HepG2 (cell line): ENCODE data around the gene ADIRF. TPM values are rescaled to one million over a fixed set of nuclear protein-coding genes. Genes with fewer than 3 reads are reported as not detected.
A peak's percentile ranks its signal among the peaks of the same experiment; 100 is the strongest.

ENCODE experiments used
- ATAC-seq: fragments of 200-7000 bp; cut with Tn5 transposase; 3 replicates; pipeline ENCODE4 v1.9.1; 2020; ENCODE audit warnings: mild to moderate bottlenecking, moderate library complexity
- BruUV-seq: library from RNA; stranded (reverse); fragments of 400-500 nt; replicated peaks from 2 replicates; lab custom pipeline; 2021; lab: Mats Ljungman, UMichigan
- CTCF ChIA-PET: fragments of 300-600 bp; formaldehyde crosslinking; extraction: SDS; loops from one replicate; lab custom pipeline; 2021; ENCODE audit warnings: low total read pairs, inconsistent platforms, low intra/inter-chr PET ratio; lab: Yijun Ruan, JAX
- POLR2A ChIA-PET: fragments of 350-600 bp; sonication (Branson Sonifier 250); formaldehyde crosslinking; loops from one replicate; lab custom pipeline; 2020; ENCODE audit warnings: antibody characterized with exemption, inconsistent platforms; lab: Yijun Ruan, JAX
- DNase-seq: peaks from one replicate; pipeline ENCODE4 v3.0.0-alpha.2; 2015; ENCODE audit warnings: low spot score
- FAIRE-seq: peaks from 3 replicates; lab custom pipeline; 2011; peaks lifted over from hg19 to GRCh38; lab: Jason Lieb, UNC
- H2AFZ ChIP-seq: one replicate; pipeline ENCODE4 v1.6.1; 2011; ENCODE audit warnings: low read length, inconsistent platforms
- H3K27ac ChIP-seq: fragments of 300-600 bp; 3 replicates; pipeline ENCODE4 v1.8.0; 2011; ENCODE audit warnings: mixed run types, mild to moderate bottlenecking, mixed read lengths, low read length, inconsistent platforms; ENCODE audit not compliant: insufficient read depth; ENCODE audit errors: extremely low read length
- H3K27me3 ChIP-seq, 2 experiments: fragments of 200-600 bp in 1 of 2; 2 replicates in 1 of 2; 3 replicates in 1 of 2; pipeline versions ENCODE4 v1.6.0 to v1.8.0; 2011; ENCODE audit warnings: low read length in 2 of 2, mild to moderate bottlenecking in 2 of 2, moderate library complexity in 2 of 2, inconsistent platforms in 1 of 2; ENCODE audit not compliant: insufficient read depth in 2 of 2, control insufficient read depth in 1 of 2
- H3K36me3 ChIP-seq, 2 experiments: fragments of 200-600 bp in 1 of 2; replicated peaks in 1 of 2; 2 replicates in 1 of 2; 3 replicates in 1 of 2; pipeline versions ENCODE4 v1.5.1 to v1.8.0; 2011; ENCODE audit warnings: low read length in 2 of 2, inconsistent platforms in 1 of 2; ENCODE audit not compliant: insufficient read depth in 2 of 2, control insufficient read depth in 1 of 2
- H3K4me1 ChIP-seq: 2 replicates; pipeline ENCODE4 v1.5.1; 2012; ENCODE audit warnings: low read length, inconsistent platforms; ENCODE audit not compliant: insufficient read depth
- H3K4me2 ChIP-seq: 2 replicates; pipeline ENCODE4 v1.6.0; 2011; ENCODE audit warnings: low read depth, low read length, inconsistent platforms
- H3K4me3 ChIP-seq, 3 experiments: fragments of 200-600 bp in 1 of 3; sonication (generic), shearing (Covaris generic) in 1 of 3; replicated peaks in 1 of 3; 2 replicates each; pipeline ENCODE4 v1.5.1; 2011 to 2016; ENCODE audit warnings: low read length in 3 of 3, inconsistent platforms in 2 of 3, low read depth in 2 of 3, mild to moderate bottlenecking in 2 of 3, control low read depth in 1 of 3, mixed read lengths in 1 of 3; ENCODE audit not compliant: insufficient read depth in 1 of 3
- H3K79me2 ChIP-seq: one replicate; pipeline ENCODE4 v1.6.1; 2011; ENCODE audit warnings: low read length, inconsistent platforms; ENCODE audit not compliant: insufficient read depth
- H3K9ac ChIP-seq: 2 replicates; pipeline ENCODE4 v1.6.0; 2011; ENCODE audit warnings: mild to moderate bottlenecking, low read depth, low read length, inconsistent platforms; ENCODE audit not compliant: insufficient read depth
- H3K9me3 ChIP-seq: 2 replicates; pipeline ENCODE4 v1.5.1; 2012; ENCODE audit warnings: mild to moderate bottlenecking, low read length
- H4K20me1 ChIP-seq: 2 replicates; pipeline ENCODE4 v1.6.0; 2011; ENCODE audit warnings: inconsistent platforms, mild to moderate bottlenecking, low read length, moderate library complexity; ENCODE audit not compliant: insufficient read depth
- NCOA2 ChIP-seq: sonication (generic); formaldehyde crosslinking; IDR thresholded peaks from 2 replicates; pipeline ENCODE4 v1.8.0; 2022; ENCODE audit warnings: inconsistent platforms
- RARA ChIP-seq: IDR thresholded peaks from 2 replicates; pipeline ENCODE4 v1.6.1; 2016; ENCODE audit warnings: missing genetic modification reagents, missing compliant biosample characterization
- ZNF768 ChIP-seq: sonication (generic); formaldehyde crosslinking; IDR thresholded peaks from 2 replicates; pipeline ENCODE4 v1.4.0; 2020; ENCODE audit warnings: missing genetic modification reagents
- WGBS: methylation state at CpG from one replicate; pipeline ENCODE4 v1.1.6; 2017; ENCODE audit warnings: low lambda C conversion rate; 5-methylcytosine and 5-hydroxymethylcytosine counted together
- in situ Hi-C: cut with HindIII; loops from 2 replicates; pipeline ENCODE4 v1.10.0; 2017; ENCODE audit warnings: low pct_unique_long_range_greater_than_20kb; ENCODE audit not compliant: extremely low pct_ligation_motif_present
- intact Hi-C: fragments of 100-400 bp; cut with micrococcal nuclease; formaldehyde crosslinking; loops from one replicate; pipeline ENCODE4 v1.10.0; 2022; ENCODE audit not compliant: unreplicated experiment
- polyA plus RNA-seq, 8 experiments: library from polyadenylated mRNA; depleted of rRNA in 3 of 8; stranded (reverse) in 7 of 8; unstranded in 1 of 8; fragments of >200 nt; fragmentation: Illumina TruSeq in 4 of 8; extraction: Trizol in 4 of 8; gene quantifications; 2 replicates each; pipeline versions ENCODE4 v1.2.1 to v1.2.3, GENCODE V29; 2011 to 2016; ENCODE audit warnings: low read depth in 4 of 8, missing spikeins in 1 of 8, mixed read lengths in 1 of 8; ENCODE audit not compliant: insufficient read depth in 1 of 8
- total RNA-seq, 5 experiments: library from RNA; depleted of rRNA; stranded (reverse); fragments of >200 nt; fragmentation: Illumina TruSeq; extraction: Trizol; gene quantifications; 2 replicates each; pipeline ENCODE4 v1.2.3, GENCODE V29; 2016; ENCODE audit warnings: low read depth in 1 of 5

Gene ADIRF
- total and polyA plus RNA-seq, 2 of the 13 experiments (the other 11 are each of a cell fraction or from before 2014, with no cell fraction given): 0.13 to 0.40 TPM

DNA sequence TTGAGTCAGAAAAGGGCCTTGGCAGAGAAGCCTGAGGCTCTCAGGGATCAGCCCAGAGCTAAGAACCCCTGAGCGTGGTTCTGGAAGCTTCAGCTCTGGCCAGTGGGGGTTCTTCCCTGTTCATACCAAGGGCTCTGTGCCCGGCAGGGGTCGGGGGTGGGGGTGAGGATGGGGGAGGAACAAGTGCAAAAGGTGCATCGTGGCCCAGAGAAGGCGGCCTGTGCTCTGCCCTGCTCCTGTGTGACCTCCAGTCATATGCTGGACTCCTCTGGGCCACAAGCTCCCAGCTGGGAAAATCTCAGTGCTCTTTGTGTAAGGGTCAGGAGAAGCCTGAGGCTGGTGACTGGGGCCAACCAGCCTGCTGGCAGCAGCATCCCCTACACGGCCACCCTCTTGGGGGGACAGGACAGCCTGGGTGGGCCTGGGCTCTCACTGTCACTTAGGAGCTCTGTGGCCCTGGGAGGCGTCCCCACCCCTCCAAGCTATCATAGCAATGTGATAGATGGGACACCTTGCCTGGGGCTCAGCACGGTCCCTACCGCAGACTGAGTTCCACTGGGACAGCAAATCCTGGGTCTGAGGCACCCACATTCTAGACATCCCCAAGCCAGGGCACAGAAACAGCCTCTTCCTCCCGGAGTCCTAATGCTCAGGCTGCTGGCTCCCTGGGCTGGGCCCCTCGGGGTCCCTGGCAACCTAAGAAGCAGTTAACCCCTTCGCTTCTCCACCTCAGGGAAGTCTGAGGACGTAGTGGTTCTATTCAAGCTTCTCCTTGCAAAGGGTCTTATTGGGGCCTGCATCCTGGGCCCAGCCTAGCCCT is 13.4 kb upstream of the ADIRF start:
- no peak for DNase-seq
- Histone ChIP-seq H3K36me3 (no peaks in the 10 kb centered on the region), H3K4me1 (peaks cover 46% of the 10 kb centered on the region), H3K4me2 (peak overlapping the region; percentile 42; the same call in 1 of the 2 replicates), H2AFZ (no peak overlapping the region), H3K79me2 (no peaks in the 10 kb centered on the region), H3K9me3 (no peaks in the 10 kb centered on the region), H3K27me3 (peaks cover 5 to 54% of the 10 kb centered on the region in 2 experiments), H3K27ac (no peak overlapping the region), H4K20me1 (no peaks in the 10 kb centered on the region)
- no peak for FAIRE-seq
- POLR2A ChIA-PET: no interaction called here
- intact Hi-C loops (no loop called here), in situ Hi-C loops (no loop called here)
- no peak for ATAC-seq
- CTCF ChIA-PET: no interaction called here
- BruUV-seq: no TSS peak
- 8% methylated on average over 5 of the region's 13 CpGs for WGBS
- no peak for TF ChIP-seq NCOA2
- peak; percentile 95 for TF ChIP-seq ZNF768 (CRISPR knock-in tag)
- TF ChIP-seq, all 625 proteins: peak for 1
- H3K9ac ChIP-seq: no peak overlapping the region
- no peak overlapping the region for H3K4me3 ChIP-seq

DNA sequence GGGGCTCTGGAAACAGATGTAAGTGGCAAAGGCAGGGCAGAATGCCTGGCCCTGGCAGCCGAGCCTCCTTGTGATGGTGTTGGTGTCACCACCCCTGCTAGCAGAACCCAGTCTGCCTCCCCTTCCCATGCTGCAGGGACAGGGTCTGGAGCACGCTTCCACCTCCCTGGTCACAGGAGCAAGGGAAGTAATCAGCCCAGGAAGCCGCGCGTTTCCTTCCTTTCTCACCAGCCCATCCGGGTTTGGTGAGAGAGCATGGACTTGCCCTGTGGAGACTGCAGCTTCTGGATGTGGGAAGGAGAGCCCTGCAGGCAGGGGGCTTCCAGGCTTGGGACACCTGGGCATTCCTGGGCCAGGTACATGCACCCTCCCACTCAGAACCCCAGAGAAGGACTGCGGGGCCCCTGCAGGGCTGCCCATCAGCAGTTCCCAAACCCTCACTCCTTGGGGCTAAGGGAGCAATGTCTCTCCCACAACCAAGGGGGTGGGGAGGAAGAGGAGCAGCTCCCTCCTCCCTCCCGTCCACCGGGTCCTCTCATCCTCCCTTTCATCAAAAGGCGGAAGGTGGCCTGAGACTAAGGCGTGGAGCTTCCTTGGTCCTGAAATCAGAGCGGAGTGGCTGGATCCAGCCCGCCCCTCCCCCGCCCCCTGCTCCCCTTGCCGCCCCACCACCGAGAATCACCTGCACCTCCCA is 12.6 kb upstream of the ADIRF start:
- no peaks in the 10 kb centered on the region for H3K79me2 ChIP-seq
- CTCF ChIA-PET: no interaction called here
- H3K9me3 ChIP-seq: no peaks in the 10 kb centered on the region
- no peaks in the 10 kb centered on the region for H3K36me3 ChIP-seq
- H3K27ac ChIP-seq: no peak overlapping the region
- 43% methylated on average over 6 of the region's 16 CpGs for WGBS
- FAIRE-seq (no peak), DNase-seq (no peak), ATAC-seq (no peak)
- no peaks in the 10 kb centered on the region for H4K20me1 ChIP-seq
- H3K9ac ChIP-seq: no peak overlapping the region
- H3K4me1 ChIP-seq: peaks cover 54% of the 10 kb centered on the region
- H3K4me3 ChIP-seq: no peak overlapping the region
- BruUV-seq: no TSS peak
- H3K4me2 ChIP-seq: no peak overlapping the region
- TF ChIP-seq RARA (CRISPR knock-in tag): no peak
- intact Hi-C loops (no loop called here), in situ Hi-C loops (no loop called here)
- H2AFZ ChIP-seq: no peak overlapping the region
- H3K27me3 ChIP-seq: peaks cover 6 to 56% of the 10 kb centered on the region in 2 experiments
- POLR2A ChIA-PET: no interaction called here
